ENCODE results near the gene ATG7. TPM values are rescaled to one million over a fixed set of nuclear protein-coding genes. Genes with fewer than 3 reads are reported as not detected.

Gene ATG7
- total and polyA plus RNA-seq, 8 donors, result 25.0 to 73.3 (median 29.6) TPM

DNA sequence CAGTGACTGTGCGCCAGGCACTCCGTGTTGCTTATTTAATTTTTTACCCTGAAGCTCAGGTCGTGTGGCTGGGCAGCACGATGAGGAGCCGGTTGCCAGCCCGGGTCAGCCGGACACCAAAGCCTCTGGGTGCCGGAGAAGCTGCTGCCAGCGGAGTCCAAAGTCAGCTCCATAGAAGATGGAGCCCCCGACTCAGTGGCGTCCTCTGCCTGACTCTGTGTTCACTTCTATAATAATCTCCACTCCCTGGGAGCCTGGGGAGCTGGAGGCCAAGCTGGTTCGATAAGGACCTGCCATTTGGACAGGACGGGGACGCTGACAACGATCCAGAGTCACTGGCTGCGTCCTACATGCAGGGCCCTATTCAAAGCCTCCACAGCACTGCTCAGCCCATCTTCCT is 292.9 kb downstream of the ATG7 start:
- DNase-seq (no peak), ATAC-seq (no peak)
- TF ChIP-seq, protein P1, sequence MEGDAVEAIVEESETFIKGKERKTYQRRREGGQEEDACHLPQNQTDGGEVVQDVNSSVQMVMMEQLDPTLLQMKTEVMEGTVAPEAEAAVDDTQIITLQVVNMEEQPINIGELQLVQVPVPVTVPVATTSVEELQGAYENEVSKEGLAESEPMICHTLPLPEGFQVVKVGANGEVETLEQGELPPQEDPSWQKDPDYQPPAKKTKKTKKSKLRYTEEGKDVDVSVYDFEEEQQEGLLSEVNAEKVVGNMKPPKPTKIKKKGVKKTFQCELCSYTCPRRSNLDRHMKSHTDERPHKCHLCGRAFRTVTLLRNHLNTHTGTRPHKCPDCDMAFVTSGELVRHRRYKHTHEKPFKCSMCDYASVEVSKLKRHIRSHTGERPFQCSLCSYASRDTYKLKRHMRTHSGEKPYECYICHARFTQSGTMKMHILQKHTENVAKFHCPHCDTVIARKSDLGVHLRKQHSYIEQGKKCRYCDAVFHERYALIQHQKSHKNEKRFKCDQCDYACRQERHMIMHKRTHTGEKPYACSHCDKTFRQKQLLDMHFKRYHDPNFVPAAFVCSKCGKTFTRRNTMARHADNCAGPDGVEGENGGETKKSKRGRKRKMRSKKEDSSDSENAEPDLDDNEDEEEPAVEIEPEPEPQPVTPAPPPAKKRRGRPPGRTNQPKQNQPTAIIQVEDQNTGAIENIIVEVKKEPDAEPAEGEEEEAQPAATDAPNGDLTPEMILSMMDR (IDR thresholded peaks at IDR 0.05), result no peak
- Histone ChIP-seq H3K36me3 (peaks cover 0 to 50% of the 10 kb centered on the region in 2 donors), H3K4me3 (no peak overlapping the region), H3K9me3 (no peaks in the 10 kb centered on the region), H3K27ac (no peak overlapping the region), H3K4me1 (peaks cover 0 to 18% of the 10 kb centered on the region in 2 donors), H3K27me3 (no peaks in the 10 kb centered on the region)
- intact Hi-C loops (cut with DNase I), result no loop called here

DNA sequence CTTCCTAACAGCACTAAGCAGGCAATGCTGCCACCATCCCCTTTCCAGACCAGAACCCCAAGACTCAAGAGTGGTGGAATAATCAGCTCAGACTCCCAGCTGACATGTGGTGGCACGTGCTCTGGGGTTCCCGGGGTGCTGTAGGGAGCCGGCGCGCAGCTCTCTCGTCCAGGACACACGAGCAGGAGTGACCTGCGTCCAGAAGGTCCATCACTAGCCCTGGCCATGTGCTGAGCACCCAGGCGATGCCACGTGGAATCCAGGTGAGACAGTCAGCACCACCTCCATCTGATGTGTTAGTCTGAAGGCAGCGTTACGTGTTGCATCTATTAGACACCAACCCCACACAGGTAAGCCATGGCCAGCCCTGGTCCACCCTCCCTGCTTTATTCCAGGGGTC is 293.3 kb downstream of the ATG7 start:
- DNase-seq (no peak), ATAC-seq (no peak)
- Histone ChIP-seq H3K4me1 (peaks cover 0 to 22% of the 10 kb centered on the region in 2 donors), H3K9me3 (no peaks in the 10 kb centered on the region), H3K27ac (no peak overlapping the region), H3K4me3 (no peak overlapping the region), H3K36me3 (peaks cover 0 to 50% of the 10 kb centered on the region in 2 donors), H3K27me3 (no peaks in the 10 kb centered on the region)
- TF ChIP-seq, protein P1 (IDR thresholded peaks at IDR 0.05), result no peak
- intact Hi-C loops (cut with DNase I), result no loop called here

DNA sequence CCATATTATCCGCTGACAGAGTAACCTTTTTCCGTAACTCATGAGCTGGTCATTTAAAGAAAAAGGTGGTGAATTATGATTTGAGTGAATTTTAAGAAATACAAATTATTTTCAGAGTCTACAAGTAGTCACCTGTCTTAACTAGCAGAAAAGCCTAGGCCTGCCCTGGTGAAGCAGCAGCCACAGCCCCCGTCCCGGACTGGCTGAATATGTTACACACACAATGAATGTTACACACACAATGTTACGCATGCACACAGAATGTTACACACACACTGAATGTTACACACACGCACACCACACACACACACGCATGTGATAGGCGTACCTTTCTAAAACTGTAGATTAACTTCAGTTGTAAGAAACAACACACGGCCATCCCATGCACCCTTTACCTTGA is 293.7 kb downstream of the ATG7 start:
- Histone ChIP-seq H3K36me3 (peaks cover 0 to 50% of the 10 kb centered on the region in 2 donors), H3K27ac (no peak overlapping the region), H3K4me1 (peaks cover 0 to 26% of the 10 kb centered on the region in 2 donors), H3K9me3 (no peaks in the 10 kb centered on the region), H3K27me3 (no peaks in the 10 kb centered on the region), H3K4me3 (no peak overlapping the region)
- intact Hi-C loops (cut with DNase I), result no loop called here
- TF ChIP-seq, protein P1 (IDR thresholded peaks at IDR 0.05), result no peak
- no peak for ATAC-seq
- no peak for DNase-seq

DNA sequence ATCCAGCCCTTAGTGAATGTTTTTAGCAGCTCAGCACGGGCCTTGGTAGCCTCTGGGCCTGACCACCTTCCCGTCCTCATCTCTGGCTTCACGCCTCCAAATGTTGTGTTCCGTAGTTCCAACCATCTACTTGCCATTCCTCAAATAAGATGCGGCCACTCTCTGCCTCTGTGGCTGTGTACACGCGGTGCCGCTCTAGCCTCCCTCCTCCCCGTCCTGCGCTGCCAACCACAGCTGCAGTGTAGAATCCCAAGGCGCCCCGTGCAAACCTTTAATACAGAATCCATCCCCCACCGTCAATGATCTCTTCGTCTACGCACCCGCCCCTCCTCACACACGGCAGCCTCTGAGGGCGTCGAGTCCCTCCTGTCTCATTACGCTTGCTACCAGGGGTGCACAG is 294.3 kb downstream of the ATG7 start:
- H3K36me3 ChIP-seq, result peaks cover 0 to 50% of the 10 kb centered on the region in 2 donors
- H3K9me3 ChIP-seq, result no peaks in the 10 kb centered on the region
- H3K27me3 ChIP-seq, result no peaks in the 10 kb centered on the region
- H3K4me1 ChIP-seq, result peaks cover 0 to 29% of the 10 kb centered on the region in 2 donors
- intact Hi-C loops (cut with DNase I), result no loop called here
- DNase-seq, result peak in 1 of 4 donors; percentile 38
- no peak overlapping the region for H3K4me3 ChIP-seq
- ATAC-seq, result no peak
- H3K27ac ChIP-seq, result no peak overlapping the region
- TF ChIP-seq, protein P1 (IDR thresholded peaks at IDR 0.05), result no peak

DNA sequence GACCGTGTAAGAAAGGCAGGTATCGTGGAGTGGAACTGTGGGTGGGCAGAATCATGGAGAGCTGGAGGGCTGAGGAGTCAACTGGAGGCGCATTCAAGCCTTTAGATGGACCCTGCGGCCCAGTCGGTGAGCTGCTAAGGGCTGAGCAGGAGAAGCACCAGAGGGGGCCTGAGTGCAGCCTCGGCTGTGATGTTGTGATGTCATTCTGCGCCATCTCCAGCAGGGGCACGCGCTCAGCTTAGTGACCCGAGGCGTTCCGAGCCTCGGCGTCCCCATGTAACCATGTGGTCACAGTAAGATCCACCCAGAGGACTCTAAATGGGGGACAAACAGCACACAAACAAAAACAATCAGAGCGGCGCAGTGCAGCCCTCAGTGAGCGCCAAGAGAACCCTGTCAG is 294.7 kb downstream of the ATG7 start:
- Histone ChIP-seq H3K4me3 (no peak overlapping the region), H3K36me3 (peaks cover 0 to 48% of the 10 kb centered on the region in 2 donors), H3K27me3 (no peaks in the 10 kb centered on the region), H3K4me1 (peaks cover 0 to 29% of the 10 kb centered on the region in 2 donors), H3K27ac (peak overlapping the region in 1 of 2 donors; percentile 3), H3K9me3 (no peaks in the 10 kb centered on the region)
- no peak for ATAC-seq
- TF ChIP-seq, protein P1 (IDR thresholded peaks at IDR 0.05), result no peak
- DNase-seq, result peak in 1 of 4 donors; percentile 68
- intact Hi-C loops (cut with DNase I), result no loop called here
